Loucy (cell line): ENCODE measurements around the gene LASP1.

Experiments used
- CTCF ChIP-seq: fragments of 200-600 bp; sonication (generic); conservative IDR thresholded peaks from 2 replicates; pipeline ENCODE4 v1.5.1; 2014; ENCODE audit warnings: mild to moderate bottlenecking, antibody characterized with exemption, low read length
- EZH2phosphoT487 ChIP-seq: fragments of 200-600 bp; IDR thresholded peaks from 2 replicates; pipeline ENCODE4 v1.6.1; 2018; ENCODE audit warnings: antibody characterized with exemption, mild to moderate bottlenecking, moderate library complexity, borderline replicate concordance

- no peak for TF ChIP-seq CTCF
- no peak for TF ChIP-seq EZH2phosphoT487
Measured at GRCh38 chr17:38889745-38890409, 20.0 kb downstream of the LASP1 start.
